Astrocyte of the cerebellum (primary cell): Measurements from ENCODE around the gene PKNOX2.

ENCODE experiments used
- DNase-seq: peaks from one replicate; pipeline ENCODE4 v3.0.0-alpha.2; 2011; ENCODE audit warnings: low read depth
- H3K4me3 ChIP-seq: 2 replicates; pipeline ENCODE4 v1.5.1; 2011; ENCODE audit warnings: mild to moderate bottlenecking, low read depth, low read length, moderate library complexity
- in situ Hi-C: cut with HindIII; loops from 2 replicates; pipeline ENCODE4 v1.10.0; 2017; ENCODE audit warnings: low sequenced_read_pairs
- TF ChIP-seq, protein P1 (sequence below): IDR thresholded peaks from 2 replicates; pipeline ENCODE4 v1.5.1; 2012; ENCODE audit warnings: low read length, low read depth, moderate library complexity, mild to moderate bottlenecking; ENCODE audit errors: missing control alignments

Gene PKNOX2

DNA sequence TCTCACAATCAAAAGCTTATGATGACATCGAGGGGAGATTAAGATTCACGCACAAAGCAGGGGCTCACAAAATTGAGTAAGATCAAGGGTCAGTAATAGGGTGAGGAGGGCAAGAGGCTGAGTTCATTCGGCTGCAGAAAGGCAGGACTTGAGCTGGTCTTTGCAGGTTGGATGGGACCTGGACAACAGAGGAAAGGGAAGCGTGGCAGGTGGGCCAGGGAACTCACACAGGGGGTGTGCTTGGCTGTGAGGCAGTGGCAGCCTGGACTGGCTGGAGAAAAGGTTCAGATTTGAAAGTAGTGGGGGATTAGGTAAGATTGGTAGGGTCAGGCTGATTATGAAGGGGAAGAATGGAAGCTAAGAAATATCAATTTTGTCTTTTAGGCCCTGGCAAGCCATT is 161.6 kb downstream of the PKNOX2 start:
- DNase-seq: no peak
- in situ Hi-C loops: no loop called here
- H3K4me3 ChIP-seq: no peak overlapping the region
- TF ChIP-seq, protein P1, sequence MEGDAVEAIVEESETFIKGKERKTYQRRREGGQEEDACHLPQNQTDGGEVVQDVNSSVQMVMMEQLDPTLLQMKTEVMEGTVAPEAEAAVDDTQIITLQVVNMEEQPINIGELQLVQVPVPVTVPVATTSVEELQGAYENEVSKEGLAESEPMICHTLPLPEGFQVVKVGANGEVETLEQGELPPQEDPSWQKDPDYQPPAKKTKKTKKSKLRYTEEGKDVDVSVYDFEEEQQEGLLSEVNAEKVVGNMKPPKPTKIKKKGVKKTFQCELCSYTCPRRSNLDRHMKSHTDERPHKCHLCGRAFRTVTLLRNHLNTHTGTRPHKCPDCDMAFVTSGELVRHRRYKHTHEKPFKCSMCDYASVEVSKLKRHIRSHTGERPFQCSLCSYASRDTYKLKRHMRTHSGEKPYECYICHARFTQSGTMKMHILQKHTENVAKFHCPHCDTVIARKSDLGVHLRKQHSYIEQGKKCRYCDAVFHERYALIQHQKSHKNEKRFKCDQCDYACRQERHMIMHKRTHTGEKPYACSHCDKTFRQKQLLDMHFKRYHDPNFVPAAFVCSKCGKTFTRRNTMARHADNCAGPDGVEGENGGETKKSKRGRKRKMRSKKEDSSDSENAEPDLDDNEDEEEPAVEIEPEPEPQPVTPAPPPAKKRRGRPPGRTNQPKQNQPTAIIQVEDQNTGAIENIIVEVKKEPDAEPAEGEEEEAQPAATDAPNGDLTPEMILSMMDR: no peak

GRCh38 chr11:125327518-125328224 is 163.1 kb downstream of the PKNOX2 start:
- DNase-seq: no peak
- in situ Hi-C loops: no loop called here
- TF ChIP-seq, protein P1: no peak

DNA sequence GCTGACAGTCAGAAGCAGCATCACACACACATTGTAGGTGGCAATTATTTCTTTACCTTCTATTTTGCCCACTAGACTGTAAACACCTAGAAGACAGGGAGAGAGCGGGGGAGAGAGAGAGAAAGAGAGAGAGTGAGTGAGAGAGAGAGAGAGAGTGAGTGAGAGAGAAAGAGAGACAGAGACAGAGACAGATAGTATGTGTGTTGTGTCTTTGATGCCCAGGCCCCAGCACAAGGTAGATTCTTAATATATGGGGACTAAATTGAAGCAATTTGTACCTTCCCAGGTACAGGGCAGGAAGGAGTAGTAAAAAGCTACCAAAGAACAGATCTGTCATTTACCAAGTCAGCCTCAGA is 163.7 kb downstream of the PKNOX2 start:
- in situ Hi-C loops: no loop called here
- H3K4me3 ChIP-seq: no peak overlapping the region
- TF ChIP-seq, protein P1: no peak
- no peak for DNase-seq

More at GRCh38 chr11:125327518-125328224, 163.1 kb downstream of the PKNOX2 start:
- H3K4me3 ChIP-seq: no peak overlapping the region

- in situ Hi-C loops: no loop called here
- H3K4me3 ChIP-seq: no peak overlapping the region
- no peak for DNase-seq
- TF ChIP-seq, protein P1: no peak
Measured at GRCh38 chr11:125329786-125330185, 165.2 kb downstream of the PKNOX2 start.

- in situ Hi-C loops: no loop called here
- H3K4me3 ChIP-seq: no peak overlapping the region
- no peak for DNase-seq
- TF ChIP-seq, protein P1: no peak
Measured at GRCh38 chr11:125330462-125331325, 166.1 kb downstream of the PKNOX2 start.

- TF ChIP-seq, protein P1: no peak
- H3K4me3 ChIP-seq: no peak overlapping the region
- in situ Hi-C loops: no loop called here
- no peak for DNase-seq
Measured at GRCh38 chr11:125331357-125332035, 166.9 kb downstream of the PKNOX2 start.
